Brain microvascular endothelial cell (primary cell): ENCODE data around the gene STXBP1.

Source experiments
- DNase-seq: peaks from one replicate; pipeline ENCODE4 v3.0.0-alpha.2; 2020
- H3K27ac ChIP-seq: fragments of 250-450 bp; sonication (Bioruptor Pico); 2 replicates; pipeline ENCODE4 v1.5.1; 2020; ENCODE audit warnings: mild to moderate bottlenecking, moderate library complexity
- H3K27me3 ChIP-seq: fragments of 250-450 bp; sonication (Bioruptor Pico); replicated peaks from 2 replicates; pipeline ENCODE4 v1.5.1; 2020; ENCODE audit warnings: mild to moderate bottlenecking
- H3K36me3 ChIP-seq: fragments of 250-450 bp; sonication (Bioruptor Pico); replicated peaks from 2 replicates; pipeline ENCODE4 v1.5.1; 2020; ENCODE audit warnings: mild to moderate bottlenecking
- H3K4me3 ChIP-seq: 2 replicates; pipeline ENCODE4 v1.5.1; 2011; ENCODE audit warnings: low read depth, mild to moderate bottlenecking, control low read depth, low read length, moderate library complexity
- CTCF ChIP-seq: IDR thresholded peaks from 2 replicates; pipeline ENCODE4 v1.5.1; 2011; ENCODE audit warnings: low read depth, mild to moderate bottlenecking, moderate library complexity, low read length, control low read depth, inconsistent platforms; ENCODE audit errors: missing control alignments
- in situ Hi-C: cut with HindIII; loops from 2 replicates; pipeline ENCODE4 v1.10.0; 2017; ENCODE audit warnings: low sequenced_read_pairs, low pct_ligation_motif_present

STXBP1 gene

DNA sequence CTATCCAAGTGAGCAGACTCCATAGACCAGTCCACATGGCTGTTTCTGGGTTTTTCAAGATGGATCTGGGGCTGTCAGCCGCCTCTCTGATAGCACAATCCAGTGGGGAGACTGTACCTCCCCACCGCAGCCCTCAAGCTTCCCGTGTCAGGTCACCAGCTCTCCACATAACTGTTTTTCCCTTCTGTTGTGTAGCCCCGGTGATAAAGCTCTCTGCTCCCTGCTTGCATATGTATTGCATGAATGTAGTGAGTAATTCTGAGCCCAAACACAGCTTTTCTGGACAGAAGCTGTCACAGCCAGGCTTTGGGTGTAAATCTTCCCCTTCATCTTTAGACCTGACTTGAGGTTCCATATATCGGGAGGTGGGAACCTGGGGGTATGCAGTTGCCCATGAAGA lies 71.6 kb downstream of the STXBP1 start:
- Histone ChIP-seq H3K27ac (peak overlapping the region; percentile 51), H3K4me3 (no peak overlapping the region), H3K27me3 (no peaks in the 10 kb centered on the region), H3K36me3 (peaks cover 19% of the 10 kb centered on the region)
- DNase-seq = peak; percentile 74
- TF ChIP-seq CTCF = no peak
- in situ Hi-C loops = no loop called here

DNA sequence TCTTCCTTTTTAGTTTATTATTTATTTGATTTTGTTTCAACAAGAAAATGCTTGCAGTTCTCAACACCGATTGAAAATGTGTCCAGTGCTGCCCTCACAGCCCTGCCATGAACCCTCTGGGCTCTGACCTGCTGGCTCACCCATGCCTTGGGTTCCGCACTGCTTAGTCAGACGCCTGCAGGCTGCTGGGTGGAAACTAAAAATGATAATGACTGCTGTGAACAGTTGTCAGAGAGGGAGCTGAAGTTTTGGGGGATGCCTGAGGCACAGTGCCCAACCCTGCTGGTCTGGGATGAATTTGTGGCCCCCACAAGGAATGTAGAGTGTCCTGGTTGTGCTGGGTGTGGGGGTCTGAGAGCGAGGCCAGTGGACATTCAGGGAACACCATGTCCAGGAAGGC lies 72.5 kb downstream of the STXBP1 start:
- no peak for TF ChIP-seq CTCF
- DNase-seq = peak; percentile 45
- Histone ChIP-seq H3K27ac (no peak overlapping the region), H3K4me3 (no peak overlapping the region), H3K27me3 (no peaks in the 10 kb centered on the region), H3K36me3 (peaks cover 19% of the 10 kb centered on the region)
- in situ Hi-C loops = no loop called here

DNA sequence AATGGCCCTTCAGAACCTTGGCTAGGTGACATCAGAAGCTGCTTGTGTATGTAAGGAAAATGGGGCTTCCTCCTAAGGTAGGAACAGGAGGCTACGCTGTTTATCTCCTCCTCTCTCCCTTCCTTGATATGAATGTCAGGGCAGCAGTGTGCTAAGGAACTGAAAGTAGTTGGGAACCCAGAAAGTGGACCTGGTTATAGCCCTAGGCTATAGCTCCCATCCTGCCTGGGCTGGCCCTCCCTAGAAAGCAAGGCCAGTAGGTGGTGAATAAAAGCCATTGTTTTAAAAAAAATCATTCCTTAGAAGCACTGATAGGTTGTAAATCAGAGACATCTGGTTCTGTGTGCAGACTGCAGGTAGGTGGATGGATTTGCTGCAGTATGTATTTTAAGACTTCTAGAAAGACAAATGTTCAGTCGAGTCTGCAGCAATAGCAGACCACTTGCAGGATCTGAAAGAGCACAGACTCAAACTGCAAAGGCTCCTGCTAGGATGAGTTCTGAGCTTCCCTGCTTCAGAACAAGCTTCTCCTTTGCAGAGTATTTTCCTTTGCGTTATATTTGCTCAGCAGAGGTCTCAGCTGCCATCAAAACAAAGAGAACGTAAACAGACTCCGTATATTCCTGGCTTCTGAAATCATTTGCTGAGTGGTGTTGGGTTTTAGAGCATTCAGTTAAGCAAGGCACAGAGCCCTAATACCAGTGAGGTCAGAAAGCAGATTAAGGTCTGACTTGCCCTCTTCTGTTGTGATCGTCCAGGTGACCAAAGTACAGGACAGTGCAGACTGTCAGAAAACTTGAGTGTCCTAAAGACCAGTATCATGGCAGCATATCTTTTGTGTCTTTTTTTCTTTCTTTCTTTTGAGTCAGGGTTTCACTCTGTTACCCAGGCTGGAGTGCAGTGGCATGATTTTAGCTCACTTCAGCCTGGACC lies 74.7 kb downstream of the STXBP1 start:
- Histone ChIP-seq H3K4me3 (no peak overlapping the region), H3K27ac (no peak overlapping the region), H3K27me3 (no peaks in the 10 kb centered on the region), H3K36me3 (peaks cover 11% of the 10 kb centered on the region)
- DNase-seq = no peak
- no peak for TF ChIP-seq CTCF
- in situ Hi-C loops = no loop called here

DNA sequence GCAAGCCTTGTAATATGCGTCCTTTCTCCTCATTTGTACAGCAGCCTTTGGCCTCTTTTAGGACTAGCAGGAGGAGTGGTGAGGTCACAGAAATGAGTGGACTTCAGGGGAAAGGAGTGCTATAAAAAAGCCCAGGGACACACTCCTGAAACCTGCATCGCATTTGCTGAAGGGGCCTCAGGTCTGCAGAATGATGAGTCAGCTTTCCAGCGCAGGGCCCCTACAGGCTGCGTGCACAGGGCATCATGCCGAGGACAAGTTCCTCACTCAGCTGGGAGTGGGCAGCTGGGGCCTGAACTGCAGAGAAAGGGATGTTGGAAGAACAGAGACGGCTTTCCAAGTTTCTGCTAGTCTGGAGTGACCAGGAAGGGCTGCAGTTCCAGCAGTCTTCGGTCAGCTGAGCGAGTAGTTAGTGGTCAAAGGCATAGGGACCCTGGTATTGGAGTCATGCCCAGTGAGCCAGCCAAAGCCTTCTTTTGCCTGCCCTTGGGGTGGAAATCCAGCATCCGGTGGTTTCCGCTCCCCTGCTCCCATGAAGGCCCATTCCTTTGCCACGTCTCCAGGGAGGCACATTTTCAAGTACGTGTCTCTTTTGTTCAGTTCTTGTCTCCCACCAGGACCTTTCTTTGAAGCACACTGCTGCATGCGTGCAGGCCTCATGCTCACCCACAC lies 77.4 kb downstream of the STXBP1 start:
- no peak overlapping the region for H3K4me3 ChIP-seq
- peaks cover 2% of the 10 kb centered on the region for H3K36me3 ChIP-seq
- in situ Hi-C loops = no loop called here
- TF ChIP-seq CTCF = no peak
- H3K27me3 ChIP-seq = no peaks in the 10 kb centered on the region
- DNase-seq = no peak
- H3K27ac ChIP-seq = no peak overlapping the region

DNA sequence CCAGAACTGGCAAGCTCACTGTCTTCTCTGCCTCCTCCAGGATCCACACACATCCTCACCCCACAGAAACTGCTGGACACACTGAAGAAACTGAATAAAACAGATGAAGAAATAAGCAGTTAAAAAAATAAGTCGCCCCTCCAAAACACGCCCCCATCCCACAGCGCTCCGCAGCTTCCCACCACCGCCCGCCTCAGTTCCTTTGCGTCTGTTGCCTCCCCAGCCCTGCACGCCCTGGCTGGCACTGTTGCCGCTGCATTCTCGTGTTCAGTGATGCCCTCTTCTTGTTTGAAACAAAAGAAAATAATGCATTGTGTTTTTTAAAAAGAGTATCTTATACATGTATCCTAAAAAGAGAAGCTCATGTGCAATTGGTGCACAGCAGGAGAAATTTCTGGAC lies 78.7 kb downstream of the STXBP1 start:
- no peak for DNase-seq
- Histone ChIP-seq H3K4me3 (no peak overlapping the region), H3K27ac (no peak overlapping the region), H3K27me3 (no peaks in the 10 kb centered on the region), H3K36me3 (no peaks in the 10 kb centered on the region)
- in situ Hi-C loops = no loop called here
- TF ChIP-seq CTCF = no peak
